ENCODE data around the gene FBXO17.

- no peak for TF ChIP-seq REST (IDR thresholded peaks at IDR 0.05; ENCODE audit: insufficient read depth in 1 of 2, low read depth in 2 of 2, low read length in 2 of 2)
- no peak for TF ChIP-seq SIN3A (IDR thresholded peaks at IDR 0.05; ENCODE audit: borderline replicate concordance, insufficient read depth, low read length)
- no peak for TF ChIP-seq POLR2AphosphoS5 (IDR thresholded peaks at IDR 0.05; ENCODE audit: low read depth, low read length)
- no peak for TF ChIP-seq TAF1 (IDR thresholded peaks at IDR 0.05; ENCODE audit: borderline replicate concordance, insufficient read depth, low read length)
Observed at GRCh38 chr19:38894968-38895367, 80.6 kb downstream of the FBXO17 start.

All from PFSK-1 (cell line).